ENCODE measurements around the gene NDUFB5.

The NDUFB5 gene

GRCh38 chr3:179653096-179653797 is 48.7 kb downstream of the NDUFB5 start:
- TF ChIP-seq CTCF (IDR thresholded peaks at IDR 0.05; ENCODE audit: low read depth, low read length): peak; percentile 20

GRCh38 chr3:179655236-179655635 is 50.6 kb downstream of the NDUFB5 start:
- TF ChIP-seq CTCF (IDR thresholded peaks at IDR 0.05; ENCODE audit: low read depth, low read length): no peak
- no peak for DNase-seq (ENCODE audit: extremely low read depth, low read depth)

More at GRCh38 chr3:179653096-179653797, 48.7 kb downstream of the NDUFB5 start:
- DNase-seq (ENCODE audit: extremely low read depth, low read depth): peak; percentile 52

- no peak for DNase-seq (ENCODE audit: extremely low read depth, low read depth)
- TF ChIP-seq CTCF (IDR thresholded peaks at IDR 0.05; ENCODE audit: low read depth, low read length): no peak
These were observed 54.0 kb downstream of the NDUFB5 start for GRCh38 chr3:179658606-179659005.

GRCh38 chr3:179660872-179661271 is 56.3 kb downstream of the NDUFB5 start:
- no peak for TF ChIP-seq CTCF (IDR thresholded peaks at IDR 0.05; ENCODE audit: low read depth, low read length)

GRCh38 chr3:179661777-179662176 is 57.2 kb downstream of the NDUFB5 start:
- TF ChIP-seq CTCF (IDR thresholded peaks at IDR 0.05; ENCODE audit: low read depth, low read length): no peak
- DNase-seq (ENCODE audit: extremely low read depth, low read depth): no peak

More at GRCh38 chr3:179660872-179661271, 56.3 kb downstream of the NDUFB5 start:
- DNase-seq (ENCODE audit: extremely low read depth, low read depth): no peak

GRCh38 chr3:179663093-179663492 is 58.5 kb downstream of the NDUFB5 start:
- no peak for TF ChIP-seq CTCF (IDR thresholded peaks at IDR 0.05; ENCODE audit: low read depth, low read length)

GRCh38 chr3:179666030-179666429 is 61.4 kb downstream of the NDUFB5 start:
- no peak for TF ChIP-seq CTCF (IDR thresholded peaks at IDR 0.05; ENCODE audit: low read depth, low read length)
- DNase-seq (ENCODE audit: extremely low read depth, low read depth): no peak

More at GRCh38 chr3:179663093-179663492, 58.5 kb downstream of the NDUFB5 start:
- DNase-seq (ENCODE audit: extremely low read depth, low read depth): no peak
